IMR-90 (cell line): ENCODE data around the gene DPF1. TPM values are rescaled to one million over a fixed set of nuclear protein-coding genes. Genes with fewer than 3 reads are reported as not detected.

ENCODE experiments used
- ATAC-seq: fragments of 200-7000 bp; cut with Tn5 transposase; 2 replicates; pipeline ENCODE4 v1.9.1; 2020; ENCODE audit warnings: low read depth, mild to moderate bottlenecking, moderate library complexity
- BruUV-seq: library from RNA; stranded (reverse); fragments of 400-500 nt; replicated peaks from 2 replicates; lab custom pipeline; 2021; lab: Mats Ljungman, UMichigan
- CTCF ChIA-PET: fragments of 300-600 bp; formaldehyde crosslinking; extraction: SDS; loops from one replicate; lab custom pipeline; 2021; ENCODE audit warnings: antibody characterized with exemption; lab: Yijun Ruan, JAX
- POLR2A ChIA-PET: fragments of 300-600 bp; sonication (Branson Sonifier 250); formaldehyde crosslinking; loops from one replicate; lab custom pipeline; 2022; ENCODE audit warnings: antibody characterized with exemption; ENCODE audit not compliant: unreplicated experiment; lab: Charles Lee
- DNase-seq: peaks from one replicate; pipeline ENCODE4 v3.0.0; 2013
- H2AFZ ChIP-seq: replicated peaks from 2 replicates; pipeline ENCODE3; 2013; ENCODE audit warnings: low read length, mild to moderate bottlenecking; ENCODE audit not compliant: poor library complexity
- H2AK5ac ChIP-seq: 2 replicates; pipeline ENCODE4 v1.6.1; 2013; ENCODE audit warnings: low read depth, low read length, inconsistent platforms
- H2AK9ac ChIP-seq: replicated peaks from 2 replicates; pipeline ENCODE3; 2013; ENCODE audit warnings: mild to moderate bottlenecking, low read depth, low read length, moderate library complexity; ENCODE audit not compliant: poor library complexity
- H2BK120ac ChIP-seq: 2 replicates; pipeline ENCODE4 v1.6.1; 2013; ENCODE audit warnings: low read depth, low read length, inconsistent platforms
- H2BK15ac ChIP-seq: 3 replicates; pipeline ENCODE4 v1.6.1; 2013; ENCODE audit warnings: low read depth, low read length, inconsistent platforms
- H2BK20ac ChIP-seq: 2 replicates; pipeline ENCODE4 v1.6.1; 2013; ENCODE audit warnings: low read depth, mild to moderate bottlenecking, inconsistent platforms, low read length, moderate library complexity
- H2BK5ac ChIP-seq: 2 replicates; pipeline ENCODE4 v1.6.1; 2013; ENCODE audit warnings: mild to moderate bottlenecking, low read depth, low read length, inconsistent platforms; ENCODE audit not compliant: poor library complexity, severe bottlenecking
- H3K14ac ChIP-seq: replicated peaks from 2 replicates; pipeline ENCODE4 v1.6.1; 2013; ENCODE audit warnings: low read depth, low read length, inconsistent platforms
- H3K18ac ChIP-seq: 2 replicates; pipeline ENCODE4 v1.6.1; 2013; ENCODE audit warnings: low read depth, low read length, control low read depth
- H3K23ac ChIP-seq: 2 replicates; pipeline ENCODE4 v1.6.1; 2013; ENCODE audit warnings: low read depth, low read length, inconsistent platforms
- H3K27ac ChIP-seq: 2 replicates; pipeline ENCODE4 v1.5.1; 2013; ENCODE audit warnings: mild to moderate bottlenecking, control low read depth, low read length; ENCODE audit not compliant: insufficient read depth
- H3K27me3 ChIP-seq: 2 replicates; pipeline ENCODE4 v1.6.1; 2013; ENCODE audit warnings: low read length; ENCODE audit not compliant: control insufficient read depth, insufficient read depth
- H3K36me3 ChIP-seq: 2 replicates; pipeline ENCODE4 v1.6.1; 2013; ENCODE audit warnings: low read length, mixed read lengths; ENCODE audit not compliant: control insufficient read depth, insufficient read depth
- H3K4ac ChIP-seq: 2 replicates; pipeline ENCODE4 v1.6.1; 2013; ENCODE audit warnings: low read depth, low read length, inconsistent platforms
- H3K4me1 ChIP-seq: 2 replicates; pipeline ENCODE4 v1.6.1; 2013; ENCODE audit warnings: low read length, mixed read lengths; ENCODE audit not compliant: control insufficient read depth, insufficient read depth
- H3K4me2 ChIP-seq: 2 replicates; pipeline ENCODE4 v1.6.1; 2013; ENCODE audit warnings: low read depth, mild to moderate bottlenecking, control low read depth, low read length, moderate library complexity
- H3K4me3 ChIP-seq: 2 replicates; pipeline ENCODE4 v1.5.1; 2013; ENCODE audit warnings: low read depth, mild to moderate bottlenecking, control low read depth, low read length, moderate library complexity; ENCODE audit not compliant: insufficient read depth
- H3K56ac ChIP-seq: 2 replicates; pipeline ENCODE4 v1.6.1; 2013; ENCODE audit warnings: low read length, inconsistent platforms; ENCODE audit not compliant: insufficient read depth; ENCODE audit errors: extremely low read depth
- H3K79me1 ChIP-seq, 2 experiments: 2 replicates each; pipeline ENCODE4 v1.6.1; 2013; ENCODE audit warnings: low read length in 2 of 2, inconsistent platforms in 1 of 2, low read depth in 1 of 2
- H3K9ac ChIP-seq: 2 replicates; pipeline ENCODE4 v1.6.1; 2013; ENCODE audit warnings: low read depth, low read length, control low read depth
- H3K9me1 ChIP-seq: 2 replicates; pipeline ENCODE4 v1.6.1; 2013; ENCODE audit warnings: low read length, inconsistent platforms; ENCODE audit not compliant: insufficient read depth
- H3K9me3 ChIP-seq: 2 replicates; pipeline ENCODE4 v1.6.1; 2013; ENCODE audit warnings: low read length; ENCODE audit not compliant: control insufficient read depth, insufficient read depth
- H4K20me1 ChIP-seq: 2 replicates; pipeline ENCODE4 v1.6.1; 2013; ENCODE audit warnings: low read length, inconsistent platforms; ENCODE audit not compliant: insufficient read depth
- H4K5ac ChIP-seq: 2 replicates; pipeline ENCODE4 v1.6.1; 2013; ENCODE audit warnings: mild to moderate bottlenecking, low read depth, low read length, control low read depth
- H4K8ac ChIP-seq, 2 experiments: 2 replicates each; pipeline ENCODE4 v1.6.1; 2013; ENCODE audit warnings: low read depth in 2 of 2, low read length in 2 of 2, control low read depth in 1 of 2, inconsistent platforms in 1 of 2
- H4K91ac ChIP-seq: 2 replicates; pipeline ENCODE4 v1.6.1; 2013; ENCODE audit warnings: low read depth, low read length, inconsistent platforms; ENCODE audit not compliant: insufficient read depth
- WGBS, 2 experiments: methylation state at CpG; one replicate each; pipeline versions ENCODE4 v1.1.5 to v1.1.7; 2013; ENCODE audit warnings: missing lambda C conversion rate in 2 of 2; ENCODE audit not compliant: insufficient read length in 1 of 2; ENCODE audit errors: extremely low coverage in 2 of 2; 5-methylcytosine and 5-hydroxymethylcytosine counted together
- dilution Hi-C: fragments of 300-500 bp; cut with HindIII; formaldehyde crosslinking; loops from one replicate; pipeline ENCODE4 v1.14.3; 2018; ENCODE audit warnings: low sequenced_read_pairs; ENCODE audit not compliant: unreplicated experiment
- in situ Hi-C: fragments of 300-500 bp; cut with MboI; formaldehyde crosslinking; loops from 3 replicates; pipeline ENCODE4 v1.14.3; 2019; ENCODE audit warnings: low sequenced_read_pairs, inconsistent platforms, mixed read lengths
- intact Hi-C: fragments of 100-400 bp; cut with micrococcal nuclease; formaldehyde crosslinking; loops from 2 replicates; pipeline ENCODE4 v1.10.0; 2022
- polyA plus RNA-seq, 3 experiments: library from polyadenylated mRNA; depleted of rRNA; stranded (reverse); fragments of >200 nt; gene quantifications; 2 replicates each; pipeline ENCODE4 v1.2.3, GENCODE V29; 2012; ENCODE audit warnings: low replicate concordance in 1 of 3
- total RNA-seq: library from RNA; depleted of rRNA; stranded (reverse); fragments of >200 nt; gene quantifications from 2 replicates; pipeline ENCODE4 v1.2.3, GENCODE V29; 2012
- TF ChIP-seq, protein P1 (sequence below): fragments of 150-350 bp; IDR thresholded peaks from 2 replicates; pipeline ENCODE4 v1.6.1; 2017; ENCODE audit warnings: mild to moderate bottlenecking, antibody characterized with exemption, low read length, low read depth

The DPF1 gene
- total and polyA plus RNA-seq, 2 of the 4 experiments (the other 2 are of a cell fraction) = 3.2 to 5.5 TPM

DNA sequence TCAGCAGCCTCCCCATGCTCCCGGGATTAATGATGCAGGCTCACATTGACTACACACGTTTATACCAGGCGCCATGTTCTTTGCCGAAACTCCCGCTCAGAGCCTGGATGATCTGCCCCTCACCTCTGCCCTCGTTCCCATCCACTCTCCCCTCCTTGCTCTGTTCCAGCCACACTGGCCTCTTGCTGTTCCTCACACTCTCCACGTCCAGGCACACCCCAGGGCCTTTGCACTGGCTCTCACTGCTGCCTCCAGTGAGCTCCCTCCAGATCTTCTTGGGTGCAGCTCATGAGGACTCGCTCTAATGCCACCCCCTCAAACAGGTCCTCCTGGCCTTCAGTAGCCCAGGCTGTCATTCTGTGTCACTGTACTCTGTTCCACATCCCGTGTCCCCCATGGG lies 39.2 kb downstream of the DPF1 start:
- Histone ChIP-seq H3K27ac (no peak overlapping the region), H4K5ac (no peak overlapping the region), H2BK20ac (no peak overlapping the region), H3K4me3 (no peak overlapping the region), H2BK15ac (no peak overlapping the region), H2AFZ (no peak overlapping the region), H3K4ac (no peak overlapping the region), H3K4me2 (no peak overlapping the region), H2AK9ac (no peak overlapping the region), H3K4me1 (peaks cover 6% of the 10 kb centered on the region), H3K56ac (no peak overlapping the region), H4K8ac (no peak overlapping the region), H3K36me3 (peaks cover 7% of the 10 kb centered on the region), H3K79me1 (peaks cover 0 to 32% of the 10 kb centered on the region in 2 experiments), H2BK120ac (no peak overlapping the region), H3K27me3 (no peaks in the 10 kb centered on the region), H4K91ac (no peak overlapping the region), H2BK5ac (no peak overlapping the region), H4K20me1 (peaks cover 14% of the 10 kb centered on the region; the same call in 1 of the 2 replicates), H3K9ac (no peak overlapping the region), H3K14ac (no peak overlapping the region), H3K23ac (no peak overlapping the region), H3K18ac (no peak overlapping the region), H3K9me1 (peaks cover 14% of the 10 kb centered on the region), H3K9me3 (no peaks in the 10 kb centered on the region), H2AK5ac (no peak overlapping the region)
- dilution Hi-C loops = no loop called here
- POLR2A ChIA-PET = no interaction called here
- WGBS, 2 experiments = 96% methylated on average over 7 of the region's 9 CpGs; no CpG with 5 or more reads in 1 of the 2 experiments
- no peak for DNase-seq
- intact Hi-C loops = no loop called here
- in situ Hi-C loops = no loop called here
- no peak for ATAC-seq
- no TSS peak for BruUV-seq
- CTCF ChIA-PET = no interaction called here
- TF ChIP-seq, protein P1, sequence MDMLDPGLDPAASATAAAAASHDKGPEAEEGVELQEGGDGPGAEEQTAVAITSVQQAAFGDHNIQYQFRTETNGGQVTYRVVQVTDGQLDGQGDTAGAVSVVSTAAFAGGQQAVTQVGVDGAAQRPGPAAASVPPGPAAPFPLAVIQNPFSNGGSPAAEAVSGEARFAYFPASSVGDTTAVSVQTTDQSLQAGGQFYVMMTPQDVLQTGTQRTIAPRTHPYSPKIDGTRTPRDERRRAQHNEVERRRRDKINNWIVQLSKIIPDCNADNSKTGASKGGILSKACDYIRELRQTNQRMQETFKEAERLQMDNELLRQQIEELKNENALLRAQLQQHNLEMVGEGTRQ = no peak
